ENCODE results near the gene PIM1.
"Not testable (repeated sequence)": the region's sequence is repeated elsewhere in the genome, so short reads cannot be mapped to it uniquely, and the experiment has no call there.

PIM1 gene

GRCh38 chr6:37169496-37170272 is at the start of gene PIM1:
TSS of gene PIM1 (plus strand) at chr6:37170152. CDS start at chr6:37170576, 424 bp downstream.
- DNase-seq = peak; percentile 98

GRCh38 chr6:37121556-37121955 is 48.4 kb upstream of the PIM1 start:
- DNase-seq = no peak

- DNase-seq = no peak
These were observed 47.1 kb upstream of the PIM1 start for GRCh38 chr6:37122861-37123260.

- DNase-seq = no peak
These were observed 45.8 kb upstream of the PIM1 start for GRCh38 chr6:37123957-37124729.

- no peak for DNase-seq
These were observed 44.0 kb upstream of the PIM1 start for GRCh38 chr6:37125774-37126492.

GRCh38 chr6:37126493-37126958 is 43.4 kb upstream of the PIM1 start:
- DNase-seq = no peak

GRCh38 chr6:37126961-37127616 is 42.9 kb upstream of the PIM1 start:
- no peak for DNase-seq

GRCh38 chr6:37127961-37128862 is 41.7 kb upstream of the PIM1 start:
- no peak for DNase-seq

- not testable (repeated sequence) for DNase-seq
These were observed 41.0 kb upstream of the PIM1 start for GRCh38 chr6:37128863-37129443.

GRCh38 chr6:37129566-37129965 is 40.4 kb upstream of the PIM1 start:
- DNase-seq = no peak

- DNase-seq = peak; percentile 68
These were observed 39.2 kb upstream of the PIM1 start for GRCh38 chr6:37130704-37131103.

- peak; percentile 88 for DNase-seq
These were observed 38.6 kb upstream of the PIM1 start for GRCh38 chr6:37131104-37131959.

GRCh38 chr6:37131960-37132253 is 38.0 kb upstream of the PIM1 start:
- no peak for DNase-seq

- DNase-seq = no peak
These were observed 35.9 kb upstream of the PIM1 start for GRCh38 chr6:37134036-37134395.

- DNase-seq = no peak
These were observed 35.4 kb upstream of the PIM1 start for GRCh38 chr6:37134396-37135191.

GRCh38 chr6:37135835-37136694 is 33.9 kb upstream of the PIM1 start:
- DNase-seq = no peak

GRCh38 chr6:37136821-37137200 is 33.1 kb upstream of the PIM1 start:
- no peak for DNase-seq

- DNase-seq = peak; percentile 40
These were observed 32.5 kb upstream of the PIM1 start for GRCh38 chr6:37137201-37138090.

Measured in NCI-H510A treated with DMSO at 0.1 percent for 48 hours (cell line).